NCI-H345 (cell line): ENCODE results near the gene SCN11A.
"Not testable (repeated sequence)": the region's sequence is repeated elsewhere in the genome, so short reads cannot be mapped to it uniquely, and the experiment has no call there.

ENCODE experiments used
- DNase-seq: peaks from one replicate; lab custom pipeline; 2025; lab: John Stamatoyannopoulos, UW

The SCN11A gene

DNA sequence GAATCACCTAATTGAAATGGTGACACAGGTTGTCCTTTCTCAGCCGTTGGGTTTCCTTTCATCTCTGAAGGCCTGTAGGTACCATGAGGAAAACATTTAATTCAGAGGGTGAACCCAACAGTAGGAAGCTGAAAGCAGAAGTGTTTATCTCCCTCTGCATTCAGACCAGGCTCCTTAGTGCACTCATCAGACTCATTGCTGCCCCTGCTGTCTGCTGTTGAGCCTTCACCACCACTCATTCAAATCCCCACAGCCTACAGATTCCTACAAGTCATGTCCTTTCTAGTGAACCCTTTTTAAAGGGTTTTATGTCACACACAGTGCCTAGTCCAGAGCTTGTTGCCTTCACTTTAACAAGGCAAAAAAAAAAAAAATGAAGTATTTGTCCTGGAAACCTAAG is 13.5 kb upstream of the SCN11A start:
- no peak for DNase-seq

GRCh38 chr3:39064646-39065045 is 12.9 kb upstream of the SCN11A start:
- DNase-seq: no peak

DNA sequence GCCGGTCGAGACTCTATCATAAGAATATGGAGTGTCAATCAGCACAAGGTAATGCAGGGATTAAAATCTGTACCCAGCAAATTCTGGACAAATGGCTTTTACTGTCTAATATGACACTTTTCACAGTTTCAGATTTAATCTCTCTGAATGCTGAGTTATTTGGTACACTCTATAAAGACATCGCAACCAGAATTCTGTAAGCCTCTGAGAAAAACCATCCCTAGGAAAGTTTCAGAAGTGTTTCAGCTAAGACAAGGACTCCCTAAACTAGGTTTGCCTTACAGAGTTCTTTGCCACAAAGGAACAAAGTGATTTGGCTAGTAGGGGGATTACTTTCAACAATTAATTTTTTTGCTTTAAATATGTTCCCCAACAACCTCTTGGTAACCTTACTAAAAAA is 11.4 kb upstream of the SCN11A start:
- no peak for DNase-seq

GRCh38 chr3:39062180-39062579 is 10.4 kb upstream of the SCN11A start:
- DNase-seq: no peak

DNA sequence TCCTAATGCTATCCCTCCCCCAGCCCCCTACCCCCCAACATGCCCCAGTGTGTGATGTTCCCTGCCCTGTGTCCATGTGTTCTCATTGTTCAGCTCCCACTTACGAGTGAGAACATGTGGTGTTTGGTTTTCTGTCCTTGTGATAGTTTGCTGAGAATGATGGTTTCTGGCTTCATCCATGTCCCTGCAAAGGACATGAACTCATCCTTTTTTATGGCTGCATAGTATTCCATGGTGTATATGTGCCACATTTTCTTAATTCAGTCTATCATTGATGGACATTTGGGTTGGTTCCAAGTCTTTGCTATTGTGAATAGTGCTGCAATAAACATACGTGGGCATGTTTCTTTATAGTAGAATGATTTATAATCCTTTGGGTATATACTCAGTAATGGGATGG is 9.5 kb upstream of the SCN11A start:
- DNase-seq: not testable (repeated sequence)

GRCh38 chr3:39056151-39056550 is 4.4 kb upstream of the SCN11A start:
- DNase-seq: no peak

DNA sequence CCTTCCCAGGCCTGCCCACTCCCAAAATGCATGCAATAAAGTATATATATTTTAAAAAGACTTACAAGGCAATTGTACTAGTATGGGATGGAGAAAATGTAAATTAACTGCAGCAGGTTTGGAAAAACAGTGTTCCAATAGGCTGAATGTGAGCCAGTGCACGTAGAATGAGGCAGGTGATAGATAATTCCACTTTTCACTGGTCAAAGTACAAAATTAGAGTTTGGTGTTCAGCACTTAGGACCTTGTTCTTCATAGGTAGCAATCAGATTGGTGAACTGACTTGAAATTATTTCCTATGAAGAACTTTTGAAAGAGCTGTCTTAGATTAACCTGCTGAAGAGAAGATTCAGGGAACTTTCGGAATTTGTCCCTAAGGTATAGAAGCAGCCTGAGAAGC is 2.0 kb upstream of the SCN11A start:
- no peak for DNase-seq

GRCh38 chr3:39052583-39052982 is 839 bp upstream of the SCN11A start:
- no peak for DNase-seq

GRCh38 chr3:39050029-39050428 is 1.7 kb downstream of the SCN11A start:
- no peak for DNase-seq

DNA sequence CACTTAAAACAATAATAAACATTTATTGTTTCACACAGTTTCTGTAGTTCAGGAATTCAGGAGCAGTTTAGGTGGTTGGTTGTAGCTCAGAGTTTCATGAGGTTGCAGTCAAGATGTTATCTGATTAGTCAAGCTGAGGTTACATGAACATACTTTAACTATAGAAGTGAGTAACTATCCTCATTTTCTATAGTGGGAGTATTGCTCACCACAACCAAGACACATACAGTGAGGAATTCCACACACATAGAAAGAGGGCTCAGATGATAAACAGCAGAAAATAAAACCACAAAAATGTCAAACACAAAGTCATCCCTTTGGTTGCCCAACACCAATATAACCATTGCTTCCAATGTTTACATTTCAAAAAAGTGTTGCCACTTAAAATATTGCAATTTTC is 13.6 kb downstream of the SCN11A start:
- DNase-seq: no peak

- no peak for DNase-seq
Measured at GRCh38 chr3:39029556-39029955, 22.2 kb downstream of the SCN11A start.

DNA sequence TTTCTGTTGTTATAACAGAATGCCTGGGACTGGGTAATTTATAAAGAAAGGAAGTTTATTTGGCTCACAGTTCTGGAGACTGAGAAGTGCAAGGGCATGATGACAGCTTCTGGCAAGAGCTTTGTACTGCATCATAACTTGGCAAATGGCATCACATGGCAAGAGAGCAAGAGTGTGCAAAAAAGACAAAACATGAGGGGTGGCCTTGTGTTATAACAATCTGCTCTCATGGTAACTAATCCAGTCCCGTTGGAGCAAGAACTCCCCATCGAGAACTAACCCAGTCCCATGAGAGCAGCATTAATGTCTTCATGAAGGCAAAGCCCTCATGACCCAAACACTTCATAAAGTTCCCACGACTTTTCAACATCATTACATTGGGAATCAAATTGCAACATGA is 23.2 kb downstream of the SCN11A start:
- no peak for DNase-seq

- DNase-seq: no peak
Measured at GRCh38 chr3:39025222-39025970, 26.3 kb downstream of the SCN11A start.

DNA sequence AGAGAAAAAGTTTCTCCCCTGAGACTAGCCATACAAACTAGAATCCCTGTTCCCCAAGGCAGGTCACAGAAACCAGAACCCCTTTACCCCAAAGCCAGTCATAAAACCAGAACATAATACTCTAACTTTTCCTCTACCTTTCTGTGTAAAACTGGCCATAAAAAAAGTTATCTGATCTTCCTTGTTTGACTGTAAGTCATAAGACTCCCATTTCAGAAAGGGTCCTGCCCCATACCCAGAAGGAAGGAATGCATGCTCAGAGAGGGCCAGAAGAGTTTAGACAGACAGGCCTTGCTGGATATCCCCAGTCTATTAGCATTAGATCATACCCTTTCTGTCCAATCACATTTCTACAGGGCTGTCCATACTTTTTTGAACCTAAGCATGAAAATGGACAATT is 27.2 kb downstream of the SCN11A start:
- DNase-seq: no peak

GRCh38 chr3:39022286-39022630 is 29.5 kb downstream of the SCN11A start:
- no peak for DNase-seq

- no peak for DNase-seq
Measured at GRCh38 chr3:39021465-39022285, 30.1 kb downstream of the SCN11A start.

DNA sequence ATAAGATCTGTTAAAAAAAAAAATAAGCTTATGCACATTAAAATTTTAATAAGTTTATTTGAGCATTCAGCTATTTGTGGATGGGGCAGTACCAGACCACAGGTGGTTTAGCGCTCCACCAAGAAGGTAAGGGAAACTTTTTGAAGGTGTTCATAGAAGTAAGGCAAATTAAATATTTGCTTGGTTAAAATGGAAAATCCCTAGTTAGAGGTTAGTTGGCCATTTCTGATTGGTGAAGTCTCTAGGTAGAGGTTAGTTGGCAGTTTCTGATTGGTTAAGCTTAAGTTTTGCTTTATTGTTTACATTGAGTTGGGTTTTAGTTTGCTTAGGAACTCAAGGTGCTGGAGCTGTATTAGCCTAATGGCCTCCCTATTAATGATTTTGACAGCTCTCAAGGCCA is 30.7 kb downstream of the SCN11A start:
- no peak for DNase-seq

GRCh38 chr3:39019299-39019698 is 32.4 kb downstream of the SCN11A start:
- no peak for DNase-seq

DNA sequence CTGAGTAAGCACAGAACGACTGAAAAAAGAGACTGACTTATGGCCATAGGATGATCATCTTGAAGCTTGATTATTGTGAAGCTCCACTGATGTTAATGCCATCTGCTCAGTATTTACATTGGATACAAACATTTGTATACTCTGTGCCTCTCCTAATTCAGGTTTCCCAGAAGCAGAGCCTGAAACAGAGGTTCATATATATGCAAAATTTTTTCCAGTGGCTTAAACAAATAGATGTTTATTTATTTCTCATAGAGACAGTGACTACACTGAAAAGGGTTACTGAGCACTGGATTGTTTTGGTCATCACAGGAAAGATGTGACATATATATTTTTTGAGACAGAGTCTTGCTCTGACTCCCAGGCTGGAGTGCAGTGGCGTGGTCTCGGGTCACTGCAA is 36.3 kb downstream of the SCN11A start:
- DNase-seq: no peak

DNA sequence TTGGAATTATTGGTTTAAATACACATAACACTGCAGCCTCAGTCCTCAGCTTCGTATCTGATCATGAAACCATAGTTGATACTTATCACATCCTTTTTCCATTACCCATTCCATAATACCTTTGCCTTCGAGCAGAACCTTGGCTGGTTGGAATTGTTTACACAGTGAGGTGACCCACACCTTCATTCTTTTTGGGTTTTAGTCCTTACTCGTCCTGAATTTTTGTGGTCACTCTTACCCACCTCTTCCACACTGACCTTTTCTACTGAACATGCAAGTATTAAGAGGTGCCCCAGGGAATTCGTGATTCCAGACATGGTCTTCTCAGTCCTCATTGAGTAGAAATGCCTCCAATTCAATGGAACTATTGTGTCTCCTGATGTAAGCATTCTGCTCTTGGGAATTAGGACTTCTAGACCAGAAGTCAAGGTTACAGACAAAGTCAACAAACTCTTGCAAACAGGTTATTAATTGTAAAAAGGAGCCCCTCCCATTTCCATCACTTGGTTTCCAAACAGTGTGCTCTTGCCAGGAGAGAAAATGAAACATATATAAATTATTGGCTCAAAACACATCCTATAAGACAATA is 37.7 kb downstream of the SCN11A start:
- no peak for DNase-seq

DNA sequence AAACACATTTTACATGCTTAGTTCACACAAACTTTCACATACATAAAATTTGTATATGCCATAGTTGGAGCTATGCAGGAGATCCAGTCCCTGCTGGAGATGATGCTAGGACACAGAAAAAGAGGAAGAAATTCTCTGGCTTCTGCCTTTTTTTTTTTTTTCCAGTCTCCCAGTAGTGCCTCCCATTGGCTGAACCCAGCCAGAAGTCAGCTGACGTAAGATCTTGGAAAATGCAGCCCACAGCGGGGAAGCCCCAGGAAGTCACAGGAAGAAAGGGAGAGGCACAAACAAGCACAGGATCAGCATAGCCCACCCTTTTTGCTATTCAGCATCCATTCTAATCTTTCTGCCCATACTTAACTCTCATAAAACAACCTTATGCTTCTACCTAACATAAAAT is 38.5 kb downstream of the SCN11A start:
- DNase-seq: no peak

DNA sequence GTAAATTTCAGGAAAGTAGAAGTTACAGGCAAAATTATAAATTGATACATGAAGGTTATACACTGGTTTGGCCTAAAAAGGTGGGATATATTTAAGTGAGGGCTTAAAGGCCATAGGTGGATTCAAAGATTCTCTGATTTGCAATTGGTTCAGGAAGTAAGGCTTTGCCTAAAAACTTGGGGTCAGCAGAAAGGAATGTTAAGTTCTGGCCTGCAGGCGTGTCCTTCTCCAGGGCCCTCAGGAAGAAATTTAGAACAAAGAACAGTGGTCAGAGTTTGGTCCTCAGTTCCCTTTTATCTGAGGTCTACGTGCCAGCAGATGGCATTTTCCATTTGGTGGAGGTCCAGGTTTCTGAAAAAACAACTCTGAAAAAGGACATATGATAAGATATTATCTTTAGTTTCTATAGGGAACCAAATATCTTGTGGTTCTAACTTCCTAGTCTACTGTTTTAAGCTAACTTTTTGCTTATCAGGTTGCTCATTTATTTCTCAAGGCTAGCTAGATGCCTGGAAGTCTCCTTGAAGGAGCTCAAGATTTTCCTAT is 40.5 kb downstream of the SCN11A start:
- DNase-seq: no peak

- no peak for DNase-seq
Measured at GRCh38 chr3:39005295-39005694, 46.4 kb downstream of the SCN11A start.
